HUES6 (cell line): ENCODE data around the gene C6orf89.
A peak's percentile ranks its signal among the peaks of the same experiment; 100 is the strongest.

Source experiments
- H3K27ac ChIP-seq: 2 replicates; pipeline ENCODE4 v1.7.0; 2013; ENCODE audit warnings: low read depth, mild to moderate bottlenecking, low read length, inconsistent platforms
- H3K27me3 ChIP-seq: 2 replicates; pipeline ENCODE4 v1.6.1; 2013; ENCODE audit warnings: low read length; ENCODE audit not compliant: control insufficient read depth, insufficient read depth
- H3K36me3 ChIP-seq: 2 replicates; pipeline ENCODE4 v1.6.1; 2013; ENCODE audit warnings: low read length; ENCODE audit not compliant: control insufficient read depth, insufficient read depth
- H3K4me1 ChIP-seq: 2 replicates; pipeline ENCODE4 v1.6.1; 2013; ENCODE audit warnings: low read length; ENCODE audit not compliant: control insufficient read depth, insufficient read depth
- H3K4me3 ChIP-seq: 2 replicates; pipeline ENCODE4 v1.5.1; 2013; ENCODE audit warnings: low read depth, low read length
- H3K9ac ChIP-seq: one replicate; pipeline ENCODE4 v1.6.1; 2013; ENCODE audit warnings: mild to moderate bottlenecking, low read length
- H3K9me3 ChIP-seq: 2 replicates; pipeline ENCODE4 v1.6.1; 2013; ENCODE audit warnings: low read depth, low read length; ENCODE audit not compliant: control insufficient read depth, insufficient read depth

Gene C6orf89

GRCh38 chr6:36855750-36856149, 30.0 kb upstream of the C6orf89 start:
- Histone ChIP-seq H3K4me1 (peaks cover 12% of the 10 kb centered on the region), H3K36me3 (peaks cover 55% of the 10 kb centered on the region), H3K9ac (no peak overlapping the region), H3K9me3 (no peaks in the 10 kb centered on the region), H3K4me3 (no peak overlapping the region), H3K27me3 (no peaks in the 10 kb centered on the region), H3K27ac (no peak overlapping the region)

DNA sequence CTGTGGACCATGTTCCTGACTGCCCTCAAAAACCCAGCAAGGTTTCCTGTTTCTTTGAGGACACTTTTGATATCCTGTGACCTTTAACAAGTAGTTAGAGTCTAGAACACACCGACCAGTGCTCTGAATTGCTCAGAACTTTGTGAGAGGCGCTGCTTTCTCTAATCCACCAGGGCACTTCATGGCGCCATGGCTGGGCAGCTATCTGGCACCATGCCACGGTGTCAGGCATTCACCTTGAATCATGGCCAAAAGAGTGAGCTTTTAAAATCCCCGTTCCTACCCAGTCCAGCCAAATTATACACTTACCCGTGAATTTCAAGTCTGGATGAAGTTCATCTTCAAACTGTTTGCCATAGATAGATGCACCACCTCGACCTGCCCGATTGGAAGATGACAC, 29.5 kb upstream of the C6orf89 start:
- Histone ChIP-seq H3K4me1 (peaks cover 12% of the 10 kb centered on the region), H3K4me3 (no peak overlapping the region), H3K27me3 (no peaks in the 10 kb centered on the region), H3K36me3 (peaks cover 55% of the 10 kb centered on the region), H3K9me3 (no peaks in the 10 kb centered on the region), H3K27ac (no peak overlapping the region), H3K9ac (no peak overlapping the region)

- Histone ChIP-seq H3K9me3 (no peaks in the 10 kb centered on the region), H3K9ac (no peak overlapping the region), H3K27me3 (no peaks in the 10 kb centered on the region), H3K4me1 (peaks cover 12% of the 10 kb centered on the region), H3K27ac (no peak overlapping the region), H3K36me3 (peaks cover 55% of the 10 kb centered on the region), H3K4me3 (no peak overlapping the region)
These were observed 28.4 kb upstream of the C6orf89 start for GRCh38 chr6:36857325-36857724.

- H3K9me3 ChIP-seq, result no peaks in the 10 kb centered on the region
- no peaks in the 10 kb centered on the region for H3K27me3 ChIP-seq
- H3K9ac ChIP-seq, result no peak overlapping the region
- H3K27ac ChIP-seq, result peak overlapping the region; percentile 11; the same call in 1 of the 2 replicates
- H3K4me1 ChIP-seq, result peaks cover 12% of the 10 kb centered on the region
- peak overlapping the region; percentile 9; the same call in 1 of the 2 replicates for H3K4me3 ChIP-seq
- peaks cover 55% of the 10 kb centered on the region for H3K36me3 ChIP-seq
These were observed 27.3 kb upstream of the C6orf89 start for GRCh38 chr6:36858407-36858981.

GRCh38 chr6:36860126-36860525, 25.6 kb upstream of the C6orf89 start:
- Histone ChIP-seq H3K4me3 (no peak overlapping the region), H3K36me3 (peaks cover 53% of the 10 kb centered on the region), H3K27me3 (no peaks in the 10 kb centered on the region), H3K9ac (no peak overlapping the region), H3K4me1 (peaks cover 12% of the 10 kb centered on the region), H3K9me3 (no peaks in the 10 kb centered on the region), H3K27ac (no peak overlapping the region)

DNA sequence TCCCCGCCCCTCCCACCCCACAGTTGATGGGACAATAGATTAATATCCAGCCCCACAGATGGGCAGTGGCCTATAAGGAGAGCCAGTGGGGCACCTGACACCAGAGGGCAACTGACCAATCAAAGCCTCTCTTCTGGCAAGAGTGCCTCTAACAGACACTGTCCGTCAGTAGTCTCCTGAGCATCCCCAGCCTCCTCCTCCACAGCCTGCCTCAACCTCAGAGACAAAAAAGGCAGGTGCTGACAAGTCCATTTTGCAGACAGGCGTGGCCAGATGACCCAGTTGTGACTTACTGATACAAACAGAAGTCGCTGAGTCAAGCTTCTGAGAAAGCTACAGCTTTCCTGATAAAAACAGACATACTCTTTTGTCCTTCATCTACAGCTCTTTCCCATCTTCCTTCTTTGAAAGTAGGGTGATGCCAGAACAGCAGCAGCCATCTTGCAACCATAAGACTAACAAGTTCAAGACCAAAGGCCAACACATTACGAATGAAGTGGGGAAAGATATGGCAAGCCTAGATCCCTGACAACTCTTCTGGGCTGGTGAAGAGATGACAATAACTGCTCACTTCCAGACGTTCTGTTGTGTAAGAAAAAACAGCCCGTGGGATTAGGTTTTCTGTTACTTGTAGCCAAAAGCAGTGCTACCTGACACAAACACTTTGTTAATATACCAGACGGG, 23.4 kb upstream of the C6orf89 start:
- H3K27ac ChIP-seq, result no peak overlapping the region
- H3K4me3 ChIP-seq, result no peak overlapping the region
- peaks cover 58% of the 10 kb centered on the region for H3K36me3 ChIP-seq
- no peak overlapping the region for H3K9ac ChIP-seq
- H3K4me1 ChIP-seq, result peaks cover 12% of the 10 kb centered on the region
- H3K27me3 ChIP-seq, result no peaks in the 10 kb centered on the region
- H3K9me3 ChIP-seq, result no peaks in the 10 kb centered on the region

DNA sequence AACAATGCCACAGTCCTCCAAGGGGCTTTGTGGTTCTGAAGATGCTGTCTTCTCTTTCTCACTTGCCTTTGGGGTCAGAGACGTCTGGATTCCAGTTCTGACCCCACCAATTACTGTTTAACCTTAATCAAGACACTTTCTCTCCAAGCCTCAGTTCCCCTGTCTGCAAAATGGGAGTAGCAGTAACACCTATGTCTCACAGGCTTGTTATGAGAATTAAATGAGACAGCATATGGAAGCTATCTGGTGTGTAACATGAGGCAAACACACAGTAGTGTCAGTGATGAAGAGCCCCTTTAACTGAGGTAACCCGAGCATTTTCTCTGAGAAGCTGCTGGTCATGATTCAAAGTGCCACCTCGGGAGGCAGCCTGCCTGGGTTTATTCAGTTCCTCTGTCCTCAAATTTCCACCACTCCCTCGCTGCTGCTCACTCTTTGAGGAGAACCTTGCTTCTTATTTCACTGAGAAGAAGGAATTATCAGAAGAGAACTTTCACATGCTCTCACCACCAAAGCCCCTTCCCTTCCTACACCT, 22.8 kb upstream of the C6orf89 start:
- Histone ChIP-seq H3K4me1 (peaks cover 12% of the 10 kb centered on the region), H3K9me3 (no peaks in the 10 kb centered on the region), H3K27ac (no peak overlapping the region), H3K27me3 (no peaks in the 10 kb centered on the region), H3K36me3 (peaks cover 59% of the 10 kb centered on the region), H3K9ac (no peak overlapping the region), H3K4me3 (no peak overlapping the region)

DNA sequence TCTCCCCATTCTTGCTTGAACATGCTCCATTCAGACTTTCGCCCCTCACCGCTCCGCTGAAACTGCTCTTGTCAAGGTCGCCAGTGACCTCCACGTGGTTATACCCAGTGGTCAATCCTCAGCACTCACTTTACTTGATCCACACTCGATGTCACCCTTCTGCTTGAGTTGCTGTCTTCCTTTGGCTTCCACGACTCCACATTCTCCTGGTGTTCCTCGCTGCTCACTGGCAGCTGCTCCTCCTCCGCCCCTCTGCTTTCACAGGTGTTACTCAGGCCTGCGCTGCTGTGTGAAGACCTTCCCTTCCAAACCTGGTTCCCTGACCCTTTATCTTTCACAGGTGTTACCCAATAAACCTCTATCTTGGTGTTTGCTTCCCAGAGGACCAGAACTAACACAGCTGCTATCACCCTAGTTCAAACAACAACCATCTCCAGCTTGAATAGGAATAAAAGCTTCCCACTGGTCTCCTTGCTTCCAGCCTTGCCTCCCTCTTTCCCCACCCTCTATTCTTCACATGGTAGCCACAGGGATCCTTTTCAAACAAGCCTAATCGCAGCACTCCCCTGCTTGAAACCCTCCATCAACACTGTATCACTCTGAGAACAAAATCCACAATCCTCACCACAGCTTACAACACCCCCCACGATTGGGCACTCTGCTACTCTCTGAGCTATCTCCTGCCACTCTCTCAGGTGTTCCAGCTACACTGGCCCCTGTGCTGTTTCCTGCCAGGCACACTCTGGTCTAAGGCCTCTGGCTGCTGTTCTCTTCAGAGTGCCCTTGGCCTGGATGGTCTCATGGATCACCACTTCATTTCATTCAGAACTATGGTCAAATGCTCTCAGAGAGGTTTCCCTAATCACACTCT, 21.8 kb upstream of the C6orf89 start:
- H3K4me1 ChIP-seq, result peaks cover 4% of the 10 kb centered on the region
- H3K9me3 ChIP-seq, result no peaks in the 10 kb centered on the region
- no peak overlapping the region for H3K4me3 ChIP-seq
- no peaks in the 10 kb centered on the region for H3K27me3 ChIP-seq
- peaks cover 59% of the 10 kb centered on the region for H3K36me3 ChIP-seq
- no peak overlapping the region for H3K27ac ChIP-seq
- no peak overlapping the region for H3K9ac ChIP-seq

- no peak overlapping the region for H3K27ac ChIP-seq
- no peaks in the 10 kb centered on the region for H3K4me1 ChIP-seq
- H3K27me3 ChIP-seq, result no peaks in the 10 kb centered on the region
- no peak overlapping the region for H3K9ac ChIP-seq
- no peaks in the 10 kb centered on the region for H3K9me3 ChIP-seq
- no peak overlapping the region for H3K4me3 ChIP-seq
- H3K36me3 ChIP-seq, result peaks cover 67% of the 10 kb centered on the region
These were observed 19.9 kb upstream of the C6orf89 start for GRCh38 chr6:36865835-36866234.

- H3K27me3 ChIP-seq, result no peaks in the 10 kb centered on the region
- H3K36me3 ChIP-seq, result peaks cover 71% of the 10 kb centered on the region
- no peak overlapping the region for H3K9ac ChIP-seq
- H3K4me3 ChIP-seq, result no peak overlapping the region
- no peak overlapping the region for H3K27ac ChIP-seq
- H3K9me3 ChIP-seq, result no peaks in the 10 kb centered on the region
- H3K4me1 ChIP-seq, result no peaks in the 10 kb centered on the region
These were observed 18.1 kb upstream of the C6orf89 start for GRCh38 chr6:36867471-36868224.
